Measurements from ENCODE around the gene GGA2.

DNA sequence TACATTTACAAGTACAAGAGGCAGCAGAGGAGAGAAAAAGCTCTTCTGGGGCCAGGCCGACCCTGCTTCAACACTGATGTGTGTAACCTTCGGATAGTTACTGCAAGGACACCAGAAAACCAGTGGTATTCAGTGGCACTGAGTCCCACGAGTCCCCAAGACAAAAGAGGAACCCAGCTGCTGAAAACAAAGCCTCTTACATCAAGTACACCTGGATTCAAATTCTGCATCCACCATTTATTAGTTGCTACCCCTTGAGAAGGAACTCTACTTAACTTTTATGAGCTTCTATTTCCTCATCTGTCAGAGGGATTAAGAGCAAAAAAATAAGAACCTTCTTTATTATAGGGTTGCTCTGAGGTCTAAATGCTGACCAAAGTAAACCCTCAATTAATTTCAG is 44.2 kb upstream of the GGA2 start:
- TF ChIP-seq CTCF (IDR thresholded peaks at IDR 0.05): no peak
- TF ChIP-seq EZH2 (IDR thresholded peaks at IDR 0.05): no peak
